Lower leg skin (tissue), 3 donors: Measurements from ENCODE around the gene SNX25.

Experiments
- POLR2A ChIP-seq, 2 donors: fragments of 450-650 bp; IDR thresholded peaks; one replicate each; pipeline ENCODE4 v1.6.1; 2016 to 2017; ENCODE audit warnings: antibody characterized with exemption in 2 of 2, mild to moderate bottlenecking in 1 of 2, moderate library complexity in 1 of 2
- TF ChIP-seq, protein P1 (sequence below), 3 donors: fragments of 450-650 bp; IDR thresholded peaks; one replicate each; pipeline ENCODE4 v1.5.1; 2016; ENCODE audit warnings: antibody characterized with exemption in 3 of 3, mild to moderate bottlenecking in 3 of 3, moderate library complexity in 2 of 3

DNA sequence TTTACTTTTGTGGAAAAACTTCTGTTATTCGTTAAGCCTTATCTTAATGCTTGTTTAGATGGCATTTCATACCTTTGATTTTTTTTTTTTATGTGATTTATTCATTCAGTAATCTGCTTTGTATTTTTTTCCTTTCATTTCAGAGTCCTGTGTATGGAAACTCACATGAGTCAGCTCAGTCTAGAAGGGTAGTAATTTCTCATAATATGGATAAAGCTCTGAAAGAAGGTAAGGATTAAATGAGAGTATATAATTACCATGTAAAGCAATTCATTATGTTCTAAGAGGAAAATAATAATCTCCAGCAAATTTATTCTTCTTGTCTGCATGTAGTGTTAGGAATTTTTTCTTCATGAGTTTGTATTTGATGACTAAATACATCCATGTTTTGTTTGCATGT lies 37.8 kb downstream of the SNX25 start:
- TF ChIP-seq, protein P1, sequence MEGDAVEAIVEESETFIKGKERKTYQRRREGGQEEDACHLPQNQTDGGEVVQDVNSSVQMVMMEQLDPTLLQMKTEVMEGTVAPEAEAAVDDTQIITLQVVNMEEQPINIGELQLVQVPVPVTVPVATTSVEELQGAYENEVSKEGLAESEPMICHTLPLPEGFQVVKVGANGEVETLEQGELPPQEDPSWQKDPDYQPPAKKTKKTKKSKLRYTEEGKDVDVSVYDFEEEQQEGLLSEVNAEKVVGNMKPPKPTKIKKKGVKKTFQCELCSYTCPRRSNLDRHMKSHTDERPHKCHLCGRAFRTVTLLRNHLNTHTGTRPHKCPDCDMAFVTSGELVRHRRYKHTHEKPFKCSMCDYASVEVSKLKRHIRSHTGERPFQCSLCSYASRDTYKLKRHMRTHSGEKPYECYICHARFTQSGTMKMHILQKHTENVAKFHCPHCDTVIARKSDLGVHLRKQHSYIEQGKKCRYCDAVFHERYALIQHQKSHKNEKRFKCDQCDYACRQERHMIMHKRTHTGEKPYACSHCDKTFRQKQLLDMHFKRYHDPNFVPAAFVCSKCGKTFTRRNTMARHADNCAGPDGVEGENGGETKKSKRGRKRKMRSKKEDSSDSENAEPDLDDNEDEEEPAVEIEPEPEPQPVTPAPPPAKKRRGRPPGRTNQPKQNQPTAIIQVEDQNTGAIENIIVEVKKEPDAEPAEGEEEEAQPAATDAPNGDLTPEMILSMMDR (IDR thresholded peaks at IDR 0.05): no peak
- TF ChIP-seq POLR2A (IDR thresholded peaks at IDR 0.05): no peak
